ENCODE data around the gene SUSD6. TPM values are rescaled to one million over a fixed set of nuclear protein-coding genes. Genes with fewer than 3 reads are reported as not detected.
A peak's percentile ranks its signal among the peaks of the same experiment; 100 is the strongest.

SUSD6 gene
- total and polyA plus RNA-seq, 2 experiments from 2014 or later = 2.8 to 3.4 TPM

DNA sequence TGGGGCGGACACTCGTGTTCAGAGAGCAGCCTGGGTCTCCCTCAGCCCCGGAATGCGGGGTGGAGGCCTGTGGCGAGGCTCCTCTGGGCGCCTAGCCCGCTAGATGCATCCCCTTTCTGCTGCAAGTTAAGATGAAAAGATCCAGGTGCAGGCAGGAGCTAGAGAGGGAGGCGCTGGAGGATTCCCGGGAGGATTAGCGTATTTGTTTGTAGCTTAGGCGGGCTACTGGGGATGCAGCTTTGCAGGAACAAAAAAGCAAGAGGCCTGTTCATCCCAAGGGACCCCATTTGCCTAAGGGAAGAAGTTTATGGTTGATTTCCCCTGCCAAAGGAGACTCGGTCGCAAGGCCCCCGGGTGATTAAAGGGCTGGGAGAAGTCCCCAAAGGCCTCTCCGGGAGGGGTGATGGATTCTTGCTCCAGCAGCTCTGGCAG is 37.5 kb upstream of the SUSD6 start (continued):
- TF ChIP-seq, protein P1, sequence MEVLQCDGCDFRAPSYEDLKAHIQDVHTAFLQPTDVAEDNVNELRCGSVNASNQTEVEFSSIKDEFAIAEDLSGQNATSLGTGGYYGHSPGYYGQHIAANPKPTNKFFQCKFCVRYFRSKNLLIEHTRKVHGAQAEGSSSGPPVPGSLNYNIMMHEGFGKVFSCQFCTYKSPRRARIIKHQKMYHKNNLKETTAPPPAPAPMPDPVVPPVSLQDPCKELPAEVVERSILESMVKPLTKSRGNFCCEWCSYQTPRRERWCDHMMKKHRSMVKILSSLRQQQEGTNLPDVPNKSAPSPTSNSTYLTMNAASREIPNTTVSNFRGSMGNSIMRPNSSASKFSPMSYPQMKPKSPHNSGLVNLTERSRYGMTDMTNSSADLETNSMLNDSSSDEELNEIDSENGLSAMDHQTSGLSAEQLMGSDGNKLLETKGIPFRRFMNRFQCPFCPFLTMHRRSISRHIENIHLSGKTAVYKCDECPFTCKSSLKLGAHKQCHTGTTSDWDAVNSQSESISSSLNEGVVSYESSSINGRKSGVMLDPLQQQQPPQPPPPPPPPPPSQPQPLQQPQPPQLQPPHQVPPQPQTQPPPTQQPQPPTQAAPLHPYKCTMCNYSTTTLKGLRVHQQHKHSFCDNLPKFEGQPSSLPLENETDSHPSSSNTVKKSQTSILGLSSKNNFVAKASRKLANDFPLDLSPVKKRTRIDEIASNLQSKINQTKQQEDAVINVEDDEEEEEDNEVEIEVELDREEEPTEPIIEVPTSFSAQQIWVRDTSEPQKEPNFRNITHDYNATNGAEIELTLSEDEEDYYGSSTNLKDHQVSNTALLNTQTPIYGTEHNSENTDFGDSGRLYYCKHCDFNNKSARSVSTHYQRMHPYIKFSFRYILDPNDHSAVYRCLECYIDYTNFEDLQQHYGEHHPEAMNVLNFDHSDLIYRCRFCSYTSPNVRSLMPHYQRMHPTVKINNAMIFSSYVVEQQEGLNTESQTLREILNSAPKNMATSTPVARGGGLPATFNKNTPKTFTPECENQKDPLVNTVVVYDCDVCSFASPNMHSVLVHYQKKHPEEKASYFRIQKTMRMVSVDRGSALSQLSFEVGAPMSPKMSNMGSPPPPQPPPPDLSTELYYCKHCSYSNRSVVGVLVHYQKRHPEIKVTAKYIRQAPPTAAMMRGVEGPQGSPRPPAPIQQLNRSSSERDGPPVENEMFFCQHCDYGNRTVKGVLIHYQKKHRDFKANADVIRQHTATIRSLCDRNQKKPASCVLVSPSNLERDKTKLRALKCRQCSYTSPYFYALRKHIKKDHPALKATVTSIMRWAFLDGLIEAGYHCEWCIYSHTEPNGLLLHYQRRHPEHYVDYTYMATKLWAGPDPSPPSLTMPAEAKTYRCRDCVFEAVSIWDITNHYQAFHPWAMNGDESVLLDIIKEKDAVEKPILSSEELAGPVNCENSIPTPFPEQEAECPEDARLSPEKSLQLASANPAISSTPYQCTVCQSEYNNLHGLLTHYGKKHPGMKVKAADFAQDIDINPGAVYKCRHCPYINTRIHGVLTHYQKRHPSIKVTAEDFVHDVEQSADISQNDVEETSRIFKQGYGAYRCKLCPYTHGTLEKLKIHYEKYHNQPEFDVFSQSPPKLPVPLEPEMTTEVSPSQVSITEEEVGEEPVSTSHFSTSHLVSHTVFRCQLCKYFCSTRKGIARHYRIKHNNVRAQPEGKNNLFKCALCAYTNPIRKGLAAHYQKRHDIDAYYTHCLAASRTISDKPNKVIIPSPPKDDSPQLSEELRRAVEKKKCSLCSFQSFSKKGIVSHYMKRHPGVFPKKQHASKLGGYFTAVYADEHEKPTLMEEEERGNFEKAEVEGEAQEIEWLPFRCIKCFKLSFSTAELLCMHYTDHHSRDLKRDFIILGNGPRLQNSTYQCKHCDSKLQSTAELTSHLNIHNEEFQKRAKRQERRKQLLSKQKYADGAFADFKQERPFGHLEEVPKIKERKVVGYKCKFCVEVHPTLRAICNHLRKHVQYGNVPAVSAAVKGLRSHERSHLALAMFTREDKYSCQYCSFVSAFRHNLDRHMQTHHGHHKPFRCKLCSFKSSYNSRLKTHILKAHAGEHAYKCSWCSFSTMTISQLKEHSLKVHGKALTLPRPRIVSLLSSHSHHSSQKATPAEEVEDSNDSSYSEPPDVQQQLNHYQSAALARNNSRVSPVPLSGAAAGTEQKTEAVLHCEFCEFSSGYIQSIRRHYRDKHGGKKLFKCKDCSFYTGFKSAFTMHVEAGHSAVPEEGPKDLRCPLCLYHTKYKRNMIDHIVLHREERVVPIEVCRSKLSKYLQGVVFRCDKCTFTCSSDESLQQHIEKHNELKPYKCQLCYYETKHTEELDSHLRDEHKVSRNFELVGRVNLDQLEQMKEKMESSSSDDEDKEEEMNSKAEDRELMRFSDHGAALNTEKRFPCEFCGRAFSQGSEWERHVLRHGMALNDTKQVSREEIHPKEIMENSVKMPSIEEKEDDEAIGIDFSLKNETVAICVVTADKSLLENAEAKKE (CRISPR knock-in tag; IDR thresholded peaks at IDR 0.05) = no peak
- TF ChIP-seq, protein P2, sequence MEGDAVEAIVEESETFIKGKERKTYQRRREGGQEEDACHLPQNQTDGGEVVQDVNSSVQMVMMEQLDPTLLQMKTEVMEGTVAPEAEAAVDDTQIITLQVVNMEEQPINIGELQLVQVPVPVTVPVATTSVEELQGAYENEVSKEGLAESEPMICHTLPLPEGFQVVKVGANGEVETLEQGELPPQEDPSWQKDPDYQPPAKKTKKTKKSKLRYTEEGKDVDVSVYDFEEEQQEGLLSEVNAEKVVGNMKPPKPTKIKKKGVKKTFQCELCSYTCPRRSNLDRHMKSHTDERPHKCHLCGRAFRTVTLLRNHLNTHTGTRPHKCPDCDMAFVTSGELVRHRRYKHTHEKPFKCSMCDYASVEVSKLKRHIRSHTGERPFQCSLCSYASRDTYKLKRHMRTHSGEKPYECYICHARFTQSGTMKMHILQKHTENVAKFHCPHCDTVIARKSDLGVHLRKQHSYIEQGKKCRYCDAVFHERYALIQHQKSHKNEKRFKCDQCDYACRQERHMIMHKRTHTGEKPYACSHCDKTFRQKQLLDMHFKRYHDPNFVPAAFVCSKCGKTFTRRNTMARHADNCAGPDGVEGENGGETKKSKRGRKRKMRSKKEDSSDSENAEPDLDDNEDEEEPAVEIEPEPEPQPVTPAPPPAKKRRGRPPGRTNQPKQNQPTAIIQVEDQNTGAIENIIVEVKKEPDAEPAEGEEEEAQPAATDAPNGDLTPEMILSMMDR (conservative IDR thresholded peaks at IDR 0.05; ENCODE audit: low read depth in 2 of 2) = no peak
- TF ChIP-seq NANOG (IDR thresholded peaks at IDR 0.05; ENCODE audit: borderline replicate concordance) = no peak

DNA sequence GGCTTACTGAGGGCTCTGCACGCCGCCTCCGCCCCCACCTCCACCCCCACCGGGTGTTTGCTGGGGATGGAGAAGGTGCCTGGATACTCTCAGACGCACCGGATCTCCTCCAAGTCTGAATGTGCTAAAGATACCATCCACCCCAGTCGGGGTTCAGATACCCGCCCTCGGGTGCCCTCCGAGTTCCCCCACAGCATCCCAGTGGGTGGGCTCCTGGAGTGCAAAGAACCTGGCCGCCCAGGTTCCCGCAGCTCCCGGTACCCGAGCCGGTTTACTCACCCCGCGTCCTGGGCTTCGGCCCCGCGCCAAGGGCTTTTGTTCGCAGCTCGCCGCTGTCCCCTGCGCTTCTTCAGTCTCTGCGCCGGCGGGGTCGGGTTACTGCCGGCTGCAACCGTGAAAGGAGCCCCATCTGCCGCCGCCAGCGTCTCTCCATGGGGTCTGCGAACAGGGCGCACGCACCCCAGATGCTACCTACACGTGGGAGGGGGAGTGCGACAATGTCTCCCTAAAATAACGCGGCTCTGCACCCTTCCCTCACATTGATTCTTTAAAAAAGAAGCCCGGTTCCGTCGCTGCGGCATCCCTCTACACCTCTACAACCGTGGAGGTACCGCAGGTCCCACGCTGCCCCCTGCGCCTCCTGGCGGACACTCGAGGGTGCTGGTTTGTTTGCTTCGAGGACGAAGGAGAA is 37.0 kb upstream of the SUSD6 start, which contains the start of gene CCDC177:
TSS of gene CCDC177 (minus strand) at position 609 of the 691 bp plus-strand sequence. CDS start 1,249 bp downstream, outside the sequence.
- Histone ChIP-seq H3F3A (replicated peaks; ENCODE audit: low read depth) (0 out of 2 replicates have a peak, but pooled peaks cover 11% of the 10 kb centered on the region), H4K20me1 (replicated peaks; ENCODE audit: insufficient read depth) (no peaks in the 10 kb centered on the region; the same call in none of the 2 replicates), H2AFZ (peak within 1 kb of the TSS; percentile 94), H3K9me2 (ENCODE audit: insufficient read depth) (no peaks in the 10 kb centered on the region; the same call in 1 of the 2 replicates), H3K4me3 (peak within 1 kb of the TSS; percentile 58), H3K79me2 (replicated peaks; ENCODE audit: insufficient read depth) (no peaks in the 10 kb centered on the region), H3K27ac (ENCODE audit: low read depth) (no peak within 1 kb of the TSS), H3K27me3 (ENCODE audit: insufficient read depth) (peaks cover 70% of the 10 kb centered on the region), H3K4me1 (ENCODE audit: insufficient read depth) (peaks cover 4% of the 10 kb centered on the region; the same call in 1 of the 2 replicates), H3K4me2 (peak within 1 kb of the TSS; percentile 88), H3K36me3 (ENCODE audit: insufficient read depth) (no peaks in the 10 kb centered on the region; the same call in 1 of the 2 replicates)
- peaks cover 9% of the 10 kb centered on the region; the same call in 2 of the 3 replicates for H3K36me3 Mint-ChIP-seq (ENCODE audit: low read depth)
- H3K4me1 Mint-ChIP-seq = peaks cover 3% of the 10 kb centered on the region; the same call in 2 of the 3 replicates
- ATAC-seq (peak; percentile 69), DNase-seq (ENCODE audit: low spot score) (peak; percentile 89)
- H3K4me3 Mint-ChIP-seq = peak within 1 kb of the TSS; percentile 76
- H3K9me3 Mint-ChIP-seq = peaks cover 25% of the 10 kb centered on the region; the same call in 2 of the 3 replicates
- H3K27ac Mint-ChIP-seq = no peak within 1 kb of the TSS
- peaks cover 53% of the 10 kb centered on the region for H3K27me3 Mint-ChIP-seq (ENCODE audit: insufficient read depth, low read depth, poor library complexity)
- TF ChIP-seq, protein P2 (conservative IDR thresholded peaks at IDR 0.05; ENCODE audit: low read depth in 2 of 2) = peak; percentile 90 to 92
- TF ChIP-seq CREB1 (CRISPR knock-in tag; IDR thresholded peaks at IDR 0.05; ENCODE audit: low read depth) = 0 out of 2 replicates have a peak, but pooled peaks have one; percentile 8
- TF ChIP-seq JUNB (IDR thresholded peaks at IDR 0.05; ENCODE audit: unreplicated experiment) = no peak
- TF ChIP-seq EZH2 (IDR thresholded peaks at IDR 0.05; ENCODE audit: low read depth, unreplicated experiment) = peak; percentile 53

Measured in GM23338 (cell line).